Measurements from ENCODE around the gene ARL6IP4. TPM values are rescaled to one million over a fixed set of nuclear protein-coding genes. Genes with fewer than 3 reads are reported as not detected.

ARL6IP4 gene
- total RNA-seq, 3 donors from 2014 or later = 127 to 171 (median 128) TPM

GRCh38 chr12:122992386-122992785 lies 11.9 kb downstream of the ARL6IP4 start:
- DNase-seq = peak in 1 of 3 donors; percentile 45
- no peaks in the 10 kb centered on the region for H3K9me3 ChIP-seq

GRCh38 chr12:122994140-122994675 lies 13.7 kb downstream of the ARL6IP4 start:
- Histone ChIP-seq H3K36me3 (ENCODE audit: low read depth) (no peaks in the 10 kb centered on the region), H3K9me3 (no peaks in the 10 kb centered on the region), H3K4me3 (no peak overlapping the region), H3K4me1 (ENCODE audit: low read depth) (no peaks in the 10 kb centered on the region)
- intact Hi-C loops (cut with DNase I, micrococcal nuclease) = no loop called here
- ATAC-seq (no peak), DNase-seq (peak in 1 of 3 donors; percentile 22)
- no peak for TF ChIP-seq CTCF (IDR thresholded peaks at IDR 0.05)

More at GRCh38 chr12:122992386-122992785, 11.9 kb downstream of the ARL6IP4 start:
- no peaks in the 10 kb centered on the region for H3K36me3 ChIP-seq (ENCODE audit: low read depth)
- H3K4me1 ChIP-seq (ENCODE audit: low read depth) = no peaks in the 10 kb centered on the region
- no peak for TF ChIP-seq CTCF (IDR thresholded peaks at IDR 0.05)
- intact Hi-C loops (cut with DNase I, micrococcal nuclease) = no loop called here
- no peak for ATAC-seq
- H3K4me3 ChIP-seq = no peak overlapping the region

GRCh38 chr12:122994781-122995502 lies 14.5 kb downstream of the ARL6IP4 start:
- intact Hi-C loops (cut with DNase I, micrococcal nuclease) = no loop called here
- no peaks in the 10 kb centered on the region for H3K4me1 ChIP-seq (ENCODE audit: low read depth)
- TF ChIP-seq CTCF (IDR thresholded peaks at IDR 0.05) = no peak
- no peak overlapping the region for H3K4me3 ChIP-seq
- H3K36me3 ChIP-seq (ENCODE audit: low read depth) = no peaks in the 10 kb centered on the region
- no peaks in the 10 kb centered on the region for H3K9me3 ChIP-seq
- ATAC-seq = no peak
- no peak for DNase-seq

- no peak for TF ChIP-seq CTCF (IDR thresholded peaks at IDR 0.05)
- intact Hi-C loops (cut with DNase I, micrococcal nuclease) = no loop called here
- Histone ChIP-seq H3K4me3 (no peak overlapping the region), H3K36me3 (ENCODE audit: low read depth) (no peaks in the 10 kb centered on the region), H3K4me1 (ENCODE audit: low read depth) (no peaks in the 10 kb centered on the region), H3K9me3 (no peaks in the 10 kb centered on the region)
- DNase-seq (peak in 2 of 3 donors; percentile 52 to 54), ATAC-seq (no peak)
Observed at GRCh38 chr12:122995503-122996187, 15.2 kb downstream of the ARL6IP4 start.

- TF ChIP-seq CTCF (IDR thresholded peaks at IDR 0.05) = no peak
- Histone ChIP-seq H3K4me1 (ENCODE audit: low read depth) (no peaks in the 10 kb centered on the region), H3K4me3 (no peak overlapping the region), H3K9me3 (no peaks in the 10 kb centered on the region), H3K36me3 (ENCODE audit: low read depth) (no peaks in the 10 kb centered on the region)
- intact Hi-C loops (cut with DNase I, micrococcal nuclease) = no loop called here
- ATAC-seq (no peak), DNase-seq (peak in 1 of 3 donors; percentile 27)
Observed at GRCh38 chr12:122996188-122996601, 15.7 kb downstream of the ARL6IP4 start.
